Endodermal cell (in vitro differentiated cells): ENCODE measurements around the gene ASCC3. TPM values are rescaled to one million over a fixed set of nuclear protein-coding genes. Genes with fewer than 3 reads are reported as not detected.

Experiments used
- DNase-seq: peaks from one replicate; pipeline ENCODE4 v3.0.0-alpha.2; 2017
- H3K27ac ChIP-seq: 2 replicates; pipeline ENCODE4 v1.5.1; 2013; ENCODE audit warnings: mild to moderate bottlenecking, low read depth, low read length, moderate library complexity
- H3K27me3 ChIP-seq: 2 replicates; pipeline ENCODE4 v1.6.1; 2013; ENCODE audit warnings: mild to moderate bottlenecking, low read length, moderate library complexity; ENCODE audit not compliant: insufficient read depth, control insufficient read depth, poor library complexity, severe bottlenecking
- H3K36me3 ChIP-seq: 2 replicates; pipeline ENCODE4 v1.7.0; 2013; ENCODE audit warnings: mild to moderate bottlenecking, low read length, moderate library complexity; ENCODE audit not compliant: control insufficient read depth, insufficient read depth
- H3K4me1 ChIP-seq: one replicate; pipeline ENCODE4 v1.7.0; 2013; ENCODE audit warnings: low read length; ENCODE audit not compliant: control insufficient read depth, insufficient read depth
- H3K4me3 ChIP-seq: 2 replicates; pipeline ENCODE4 v1.5.1; 2013; ENCODE audit warnings: mild to moderate bottlenecking, low read length, moderate library complexity
- H3K9ac ChIP-seq: 2 replicates; pipeline ENCODE4 v1.6.1; 2013; ENCODE audit warnings: mild to moderate bottlenecking, low read length, moderate library complexity; ENCODE audit not compliant: poor library complexity, severe bottlenecking; ENCODE audit errors: extremely low read depth
- H3K9me3 ChIP-seq: 2 replicates; pipeline ENCODE4 v1.6.1; 2013; ENCODE audit warnings: mild to moderate bottlenecking, low read length, moderate library complexity; ENCODE audit not compliant: control insufficient read depth
- H3K27ac Mint-ChIP-seq: 2 replicates; pipeline ENCODE4 v1.8.0; 2020; ENCODE audit warnings: mixed read lengths
- H3K27me3 Mint-ChIP-seq: 2 replicates; pipeline ENCODE4 v1.8.0; 2021; ENCODE audit warnings: mild to moderate bottlenecking, mixed read lengths; ENCODE audit not compliant: insufficient read depth
- H3K36me3 Mint-ChIP-seq: 2 replicates; pipeline ENCODE4 v1.8.0; 2020; ENCODE audit warnings: low read depth, mixed read lengths
- H3K4me1 Mint-ChIP-seq: 2 replicates; pipeline ENCODE4 v1.8.0; 2020; ENCODE audit warnings: mixed read lengths
- H3K4me3 Mint-ChIP-seq: 2 replicates; pipeline ENCODE4 v1.8.0; 2020; ENCODE audit warnings: mild to moderate bottlenecking, moderate library complexity, mixed read lengths
- H3K9me3 Mint-ChIP-seq: 2 replicates; pipeline ENCODE4 v1.8.0; 2020; ENCODE audit warnings: mild to moderate bottlenecking, mixed read lengths
- WGBS, 2 experiments: methylation state at CpG; one replicate each; pipeline versions ENCODE4 v1.1.5 to v1.1.7; 2013; ENCODE audit warnings: missing lambda C conversion rate in 2 of 2, mixed read lengths in 1 of 2; ENCODE audit not compliant: insufficient coverage in 1 of 2, insufficient read length in 1 of 2; 5-methylcytosine and 5-hydroxymethylcytosine counted together
- total RNA-seq, 2 donors: library from RNA; stranded (reverse); fragmentation: NEBNext Ultra II Directional in 1 of 2; extraction: Animal tissue kit (Norgen Biotek cat#: 25700) in 1 of 2; gene quantifications; 2 replicates in 1 of 2; 3 replicates in 1 of 2; pipeline ENCODE4 v1.2.1, GENCODE V29; 2021
- TF ChIP-seq, protein P1 (sequence below): fragments of 200-600 bp; sonication (generic); conservative IDR thresholded peaks from 2 replicates; pipeline ENCODE4 v1.5.0; 2021; ENCODE audit warnings: antibody characterized with exemption, mild to moderate bottlenecking

The ASCC3 gene
- total RNA-seq, 2 donors from 2014 or later = 40.0 to 41.1 TPM

DNA sequence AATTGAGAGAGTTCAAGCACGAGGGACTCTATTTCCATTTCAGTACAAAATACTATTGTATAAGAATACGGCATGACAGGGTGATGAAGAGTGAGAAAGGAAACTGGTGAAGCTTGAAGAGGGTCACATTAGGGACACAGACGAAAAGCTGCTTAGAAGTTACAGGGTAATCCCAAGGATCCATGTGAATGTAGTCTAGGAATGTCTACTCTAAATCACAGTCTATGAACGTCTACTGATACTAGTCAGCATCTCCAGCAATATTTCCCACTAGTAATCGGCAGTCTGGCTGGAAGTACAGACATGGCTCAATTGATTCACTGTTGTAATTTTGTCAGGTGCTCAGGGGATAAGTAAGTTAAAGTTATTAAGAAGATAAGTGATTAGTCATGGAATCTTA lies 156.4 kb downstream of the ASCC3 start:
- H3K27ac Mint-ChIP-seq = peak overlapping the region; percentile 29
- no peaks in the 10 kb centered on the region for H3K27me3 ChIP-seq
- TF ChIP-seq, protein P1, sequence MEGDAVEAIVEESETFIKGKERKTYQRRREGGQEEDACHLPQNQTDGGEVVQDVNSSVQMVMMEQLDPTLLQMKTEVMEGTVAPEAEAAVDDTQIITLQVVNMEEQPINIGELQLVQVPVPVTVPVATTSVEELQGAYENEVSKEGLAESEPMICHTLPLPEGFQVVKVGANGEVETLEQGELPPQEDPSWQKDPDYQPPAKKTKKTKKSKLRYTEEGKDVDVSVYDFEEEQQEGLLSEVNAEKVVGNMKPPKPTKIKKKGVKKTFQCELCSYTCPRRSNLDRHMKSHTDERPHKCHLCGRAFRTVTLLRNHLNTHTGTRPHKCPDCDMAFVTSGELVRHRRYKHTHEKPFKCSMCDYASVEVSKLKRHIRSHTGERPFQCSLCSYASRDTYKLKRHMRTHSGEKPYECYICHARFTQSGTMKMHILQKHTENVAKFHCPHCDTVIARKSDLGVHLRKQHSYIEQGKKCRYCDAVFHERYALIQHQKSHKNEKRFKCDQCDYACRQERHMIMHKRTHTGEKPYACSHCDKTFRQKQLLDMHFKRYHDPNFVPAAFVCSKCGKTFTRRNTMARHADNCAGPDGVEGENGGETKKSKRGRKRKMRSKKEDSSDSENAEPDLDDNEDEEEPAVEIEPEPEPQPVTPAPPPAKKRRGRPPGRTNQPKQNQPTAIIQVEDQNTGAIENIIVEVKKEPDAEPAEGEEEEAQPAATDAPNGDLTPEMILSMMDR = no peak
- DNase-seq = no peak
- H3K4me1 ChIP-seq = no peaks in the 10 kb centered on the region
- H3K27ac ChIP-seq = no peak overlapping the region
- peaks cover 1% of the 10 kb centered on the region for H3K4me1 Mint-ChIP-seq
- H3K36me3 Mint-ChIP-seq = peaks cover 4% of the 10 kb centered on the region
- H3K4me3 ChIP-seq = no peak overlapping the region
- no peak overlapping the region for H3K9ac ChIP-seq
- H3K36me3 ChIP-seq = peaks cover 4% of the 10 kb centered on the region
- no peaks in the 10 kb centered on the region for H3K9me3 Mint-ChIP-seq
- no peaks in the 10 kb centered on the region for H3K9me3 ChIP-seq
- no peak overlapping the region for H3K4me3 Mint-ChIP-seq
- no peaks in the 10 kb centered on the region for H3K27me3 Mint-ChIP-seq
- WGBS, 2 experiments = 73 to 91% methylated on average over 3 to 4 of the region's 5 CpGs

- Mint-ChIP-seq H3K4me1 (peaks cover 1% of the 10 kb centered on the region), H3K27ac (peak overlapping the region; percentile 29), H3K4me3 (no peak overlapping the region), H3K27me3 (no peaks in the 10 kb centered on the region), H3K9me3 (no peaks in the 10 kb centered on the region), H3K36me3 (peaks cover 4% of the 10 kb centered on the region)
- no peak overlapping the region for H3K4me3 ChIP-seq
- H3K9ac ChIP-seq = no peak overlapping the region
- no peaks in the 10 kb centered on the region for H3K4me1 ChIP-seq
- 60 to 78% methylated on average over 1 of the region's 1 CpG for WGBS, 2 experiments
- H3K36me3 ChIP-seq = peaks cover 4% of the 10 kb centered on the region
- no peak overlapping the region for H3K27ac ChIP-seq
- TF ChIP-seq, protein P1 = no peak
- DNase-seq = no peak
- H3K9me3 ChIP-seq = no peaks in the 10 kb centered on the region
- H3K27me3 ChIP-seq = no peaks in the 10 kb centered on the region
Observed at GRCh38 chr6:100724222-100724621, 156.9 kb downstream of the ASCC3 start.

DNA sequence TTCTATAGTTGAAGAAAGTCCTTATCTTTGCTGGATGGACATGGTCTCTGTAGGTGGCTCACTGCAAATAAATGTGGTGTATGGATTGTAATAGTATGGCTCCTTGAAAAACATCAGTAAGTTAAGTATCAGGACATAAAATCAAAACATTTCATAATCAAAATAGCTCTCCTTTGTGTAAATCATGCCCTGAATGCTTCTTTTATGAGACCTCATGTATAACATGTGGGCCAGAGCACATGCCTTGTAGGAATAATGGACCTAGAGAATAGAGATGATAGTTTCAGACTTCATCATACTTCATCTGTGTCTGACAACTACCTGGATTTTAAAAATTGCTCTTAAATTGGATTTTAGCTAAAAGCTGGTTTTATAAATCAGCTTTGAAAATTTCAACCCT lies 159.9 kb downstream of the ASCC3 start:
- Histone ChIP-seq H3K9ac (no peak overlapping the region), H3K27me3 (no peaks in the 10 kb centered on the region), H3K36me3 (peaks cover 4% of the 10 kb centered on the region), H3K4me3 (no peak overlapping the region), H3K27ac (no peak overlapping the region), H3K9me3 (no peaks in the 10 kb centered on the region), H3K4me1 (no peaks in the 10 kb centered on the region)
- no peak for DNase-seq
- TF ChIP-seq, protein P1 = no peak
- H3K9me3 Mint-ChIP-seq = no peaks in the 10 kb centered on the region
- no peaks in the 10 kb centered on the region for H3K27me3 Mint-ChIP-seq
- H3K4me1 Mint-ChIP-seq = peaks cover 1% of the 10 kb centered on the region
- H3K36me3 Mint-ChIP-seq = peaks cover 4% of the 10 kb centered on the region
- no peak overlapping the region for H3K27ac Mint-ChIP-seq
- no peak overlapping the region for H3K4me3 Mint-ChIP-seq
